ENCODE results near the gene CWF19L1.
"Not testable (repeated sequence)": the region's sequence is repeated elsewhere in the genome, so short reads cannot be mapped to it uniquely, and the experiment has no call there.

CWF19L1 gene

DNA sequence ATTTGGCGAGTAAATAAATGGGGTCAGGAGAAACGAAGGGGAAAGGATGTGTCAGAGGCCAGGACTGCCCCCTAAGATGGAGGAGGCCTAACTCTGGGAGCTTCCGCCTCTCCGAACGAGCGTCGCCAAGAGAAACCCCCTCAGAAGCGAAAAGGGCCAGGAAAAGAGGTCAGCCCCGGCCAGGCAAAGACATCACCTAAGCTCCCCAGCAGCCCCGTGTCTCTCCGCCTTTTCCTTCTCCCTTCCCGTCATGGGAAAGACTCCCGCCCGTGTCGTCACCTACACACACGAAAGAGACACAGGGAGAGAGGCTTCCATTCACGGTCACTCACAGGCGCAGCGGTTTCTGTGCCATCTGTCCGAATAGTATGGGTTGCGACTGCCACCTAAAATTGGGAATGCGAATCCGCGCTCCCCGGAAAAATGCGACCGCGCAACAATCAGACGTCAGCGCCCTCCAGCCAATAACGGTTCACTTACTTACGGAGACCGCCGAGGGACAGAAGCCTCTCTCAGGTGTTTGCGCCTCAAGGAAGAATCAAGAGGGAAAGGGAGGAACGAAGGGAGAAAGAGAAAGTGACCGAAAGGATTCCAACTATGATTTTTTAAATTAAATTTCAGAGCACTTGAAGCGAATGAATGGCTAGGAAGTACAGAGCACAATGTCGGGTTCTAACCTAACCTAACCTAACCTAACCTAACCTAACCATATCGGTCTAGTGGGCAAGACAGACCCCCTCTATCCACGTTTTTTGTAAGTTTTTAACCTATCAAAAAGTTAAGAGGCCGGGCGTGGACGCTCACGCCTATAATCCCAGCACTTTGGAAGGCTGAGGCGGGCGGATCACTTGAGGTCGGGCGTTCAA is at the start of gene CWF19L1:
TSS of gene CWF19L1 (minus strand) at position 400 of the 866 bp plus-strand sequence. CDS start at position 355, 45 bp downstream.
- peak; percentile 61 for DNase-seq (ENCODE audit: low read depth)

DNA sequence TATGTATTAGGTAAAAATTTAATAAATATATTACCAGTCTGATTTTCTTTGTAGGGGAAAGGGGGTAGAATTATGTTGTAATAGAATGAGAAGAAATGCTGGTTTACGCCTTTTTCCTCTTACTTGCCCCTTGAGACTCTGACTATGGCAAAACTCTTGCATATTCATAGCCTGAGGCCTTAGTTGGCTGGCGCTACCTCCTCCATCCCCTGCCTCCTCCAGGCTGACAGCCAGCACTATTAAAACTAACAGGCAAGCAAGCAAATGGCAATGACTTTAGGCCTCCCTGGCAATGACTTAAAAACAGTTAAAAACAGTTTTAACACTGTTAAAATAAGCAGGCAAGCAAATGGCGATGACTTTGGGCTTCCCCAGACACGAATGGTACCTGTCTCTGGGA is 48.2 kb upstream of the CWF19L1 start:
- no peak for DNase-seq (ENCODE audit: low read depth)

DNA sequence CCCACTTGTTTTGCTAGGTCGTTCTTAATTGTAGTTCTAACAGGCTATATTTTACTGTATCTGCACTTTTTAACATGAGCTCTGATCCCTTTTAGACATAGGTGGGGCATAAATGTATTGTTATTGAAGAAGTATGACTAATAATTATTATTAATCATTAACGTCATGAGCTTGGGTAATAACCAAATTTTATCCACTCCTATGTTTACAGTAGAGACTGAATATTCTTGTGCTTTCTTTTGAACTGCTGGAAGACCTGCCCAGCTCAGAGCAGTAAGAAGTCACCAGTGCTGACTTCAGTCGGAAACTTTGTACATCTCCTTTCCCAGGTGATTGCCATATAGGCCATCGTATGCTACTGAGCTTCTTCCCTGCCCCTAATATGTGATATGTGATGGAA is 43.9 kb upstream of the CWF19L1 start:
- DNase-seq (ENCODE audit: low read depth): no peak

DNA sequence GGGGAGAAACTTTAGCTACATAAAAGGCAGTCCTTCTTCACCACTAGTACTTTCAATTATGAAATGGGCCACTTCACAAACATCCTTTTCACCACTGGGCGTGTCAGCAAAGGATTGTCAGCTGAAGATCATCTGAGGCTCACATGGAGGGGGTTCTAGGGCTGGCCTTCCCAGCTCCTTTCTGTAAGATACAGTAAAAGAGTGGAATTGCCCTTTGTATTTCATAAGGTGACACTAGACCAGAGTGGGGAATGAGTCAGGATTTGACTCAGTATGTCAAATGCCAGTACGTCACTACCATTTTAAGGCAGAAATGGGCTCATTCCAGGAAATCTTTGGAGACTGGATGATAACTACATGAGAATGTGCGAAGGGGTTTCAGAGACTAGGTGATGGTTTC is 40.2 kb upstream of the CWF19L1 start:
- DNase-seq (ENCODE audit: low read depth): no peak

DNA sequence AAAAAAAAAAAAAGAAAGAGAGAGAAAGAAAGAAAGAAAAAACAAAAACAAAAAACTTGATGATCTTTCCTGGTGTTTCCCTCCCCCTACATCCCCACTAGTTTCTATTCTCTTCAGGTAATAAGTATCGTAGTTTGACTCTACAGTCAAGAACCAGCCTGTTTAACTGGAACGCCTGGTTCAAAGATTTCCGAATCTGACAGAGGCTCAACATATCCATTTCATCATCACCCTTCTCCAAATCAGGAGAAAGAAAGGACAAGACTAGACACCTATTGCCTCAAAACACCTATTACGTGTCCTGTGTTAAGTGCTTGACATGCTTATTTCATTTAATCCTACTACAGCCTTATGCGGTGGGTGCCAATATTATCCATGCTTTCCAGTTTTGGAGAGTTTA is 39.4 kb upstream of the CWF19L1 start:
- DNase-seq (ENCODE audit: low read depth): no peak

DNA sequence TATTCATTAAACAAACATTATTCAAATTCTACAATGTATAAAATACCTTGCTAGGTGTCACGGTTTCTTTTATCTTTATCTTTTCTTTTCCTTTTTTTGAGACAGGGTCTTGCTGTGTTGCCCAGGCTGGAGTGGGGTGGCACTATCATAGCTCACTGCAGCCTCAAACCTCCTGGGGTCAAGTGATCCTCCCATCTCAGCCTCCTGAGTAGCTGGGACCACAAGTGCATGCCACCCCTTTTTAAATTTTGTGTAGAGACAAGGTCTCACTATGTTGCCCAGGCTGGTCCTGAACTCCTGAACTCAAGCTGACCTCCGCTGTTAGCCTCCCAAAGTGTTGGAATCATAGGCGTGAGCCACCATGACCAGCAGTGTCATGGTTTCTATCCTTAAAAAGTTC is 37.0 kb upstream of the CWF19L1 start:
- DNase-seq (ENCODE audit: low read depth): no peak

DNA sequence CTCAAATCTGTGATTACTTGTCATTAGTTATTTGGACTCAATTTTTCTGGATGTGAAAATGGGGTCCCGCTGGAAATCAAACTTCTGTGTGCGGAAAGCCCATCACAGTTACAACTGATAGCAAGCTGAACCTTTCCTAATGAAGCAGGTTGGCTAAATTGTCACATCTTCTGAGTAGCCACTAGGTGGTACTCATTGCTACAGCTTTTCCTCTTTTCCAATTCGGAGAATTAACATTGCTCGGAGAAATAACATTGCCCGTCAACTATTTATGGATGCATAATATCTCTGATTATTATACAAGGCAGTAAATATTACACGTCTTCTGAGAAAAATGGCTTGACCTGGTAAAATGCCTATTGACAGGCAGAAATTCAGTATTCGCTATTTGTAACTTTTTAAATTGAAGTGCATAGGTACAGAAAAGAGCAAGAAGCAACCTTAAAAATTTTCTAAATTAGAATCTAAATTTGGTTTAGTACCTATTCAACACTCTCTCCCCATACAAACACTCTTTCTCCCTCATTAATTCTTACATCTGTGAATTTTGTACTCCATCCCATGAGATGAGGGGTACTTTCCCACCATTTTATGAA is 36.4 kb upstream of the CWF19L1 start:
- no peak for DNase-seq (ENCODE audit: low read depth)

DNA sequence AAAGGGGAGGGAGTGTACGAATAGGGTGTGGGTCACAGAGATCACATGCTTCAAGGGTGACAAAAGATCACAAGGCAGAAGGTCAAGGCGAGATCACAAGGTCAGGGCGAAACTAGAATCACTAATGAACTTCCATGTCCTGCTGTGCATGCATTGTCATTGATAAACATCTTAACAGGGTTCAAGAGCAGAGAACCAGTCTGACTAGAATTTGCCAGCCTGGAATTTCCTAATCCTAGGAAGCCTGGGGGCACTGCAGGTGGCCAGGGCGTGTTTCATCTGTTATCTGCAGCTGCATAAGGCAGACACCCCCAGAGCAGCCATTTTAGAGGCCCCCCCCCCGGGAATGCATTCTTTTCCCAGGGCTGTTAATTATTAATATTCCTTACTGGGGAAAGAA is 33.7 kb upstream of the CWF19L1 start:
- not testable (repeated sequence) for DNase-seq (ENCODE audit: low read depth)

DNA sequence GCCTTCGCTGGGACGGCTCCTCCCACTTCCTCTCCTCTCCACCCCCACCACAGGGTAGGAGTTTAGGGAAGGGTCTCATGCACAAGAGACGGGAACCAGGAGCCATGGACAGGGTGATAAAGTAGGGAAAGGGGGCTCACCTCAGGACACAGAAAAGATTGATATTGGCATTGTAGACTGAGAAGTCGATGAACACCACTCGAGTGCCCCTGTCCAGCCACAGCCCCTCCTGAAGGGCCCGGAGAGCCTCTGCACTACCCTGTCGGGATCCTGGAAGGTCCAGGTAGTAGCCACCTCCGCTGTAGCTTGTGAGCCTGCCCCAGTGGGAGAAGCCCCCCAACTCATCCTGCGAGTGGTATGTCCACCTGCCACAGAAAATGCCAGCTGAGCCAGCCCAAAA is 29.8 kb upstream of the CWF19L1 start:
- no peak for DNase-seq (ENCODE audit: low read depth)

DNA sequence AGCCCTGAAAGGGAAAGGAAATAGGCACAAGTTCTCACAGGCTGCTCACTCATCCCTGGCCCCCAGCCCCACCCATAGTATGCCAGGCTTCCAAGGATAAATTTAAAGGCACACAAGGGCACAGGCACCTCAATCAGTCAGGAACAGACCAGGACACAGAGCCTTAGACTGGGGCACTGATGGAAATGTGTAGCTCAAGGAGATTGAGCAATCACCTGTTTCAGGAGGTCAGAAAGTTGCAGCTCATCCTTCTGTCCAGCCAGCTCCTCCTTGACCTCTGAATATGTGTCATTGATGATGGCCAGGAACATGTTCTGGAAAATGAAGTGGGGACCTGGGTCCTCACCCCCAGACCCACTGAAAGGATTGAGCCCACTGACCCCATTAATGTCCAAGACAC is 25.6 kb upstream of the CWF19L1 start:
- no peak for DNase-seq (ENCODE audit: low read depth)

DNA sequence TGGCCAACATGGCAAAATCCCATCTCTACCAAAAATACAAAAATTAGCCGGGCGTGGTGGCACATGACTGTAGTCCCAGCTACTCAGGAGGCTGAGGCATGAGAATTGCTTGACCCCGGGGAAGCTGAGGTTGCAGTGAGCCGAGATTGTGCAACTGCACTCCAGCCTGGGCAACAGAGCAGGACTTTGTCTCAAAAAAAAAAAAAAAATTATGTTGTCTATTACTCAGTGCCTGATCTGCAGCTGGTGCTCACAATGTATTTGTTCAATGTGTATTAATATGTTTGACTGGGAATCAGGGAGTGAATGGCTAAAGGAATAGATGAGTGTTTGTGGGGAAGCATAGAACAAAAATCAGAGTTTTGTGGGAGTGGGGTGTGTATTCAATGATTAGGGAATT is 24.9 kb upstream of the CWF19L1 start:
- not testable (repeated sequence) for DNase-seq (ENCODE audit: low read depth)

DNA sequence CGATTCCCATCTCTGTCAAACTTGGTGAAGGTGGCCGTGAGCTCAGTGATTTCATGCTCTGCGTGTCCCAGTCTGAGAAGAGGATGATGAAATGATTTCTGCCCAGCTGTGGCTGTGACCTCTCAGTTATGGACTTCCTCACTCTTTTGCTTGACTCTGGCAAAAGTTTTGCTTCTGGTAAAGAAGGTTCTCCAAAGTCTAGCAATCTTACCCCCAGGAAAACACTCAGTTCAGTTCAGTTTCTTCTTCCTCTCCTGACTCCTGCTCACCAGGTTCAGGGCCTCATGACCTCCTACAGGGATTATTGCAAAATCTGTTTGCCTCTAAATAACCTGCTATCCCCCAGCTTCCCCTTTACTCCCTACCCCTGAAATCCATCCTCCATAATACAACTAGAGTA is 23.9 kb upstream of the CWF19L1 start:
- no peak for DNase-seq (ENCODE audit: low read depth)

DNA sequence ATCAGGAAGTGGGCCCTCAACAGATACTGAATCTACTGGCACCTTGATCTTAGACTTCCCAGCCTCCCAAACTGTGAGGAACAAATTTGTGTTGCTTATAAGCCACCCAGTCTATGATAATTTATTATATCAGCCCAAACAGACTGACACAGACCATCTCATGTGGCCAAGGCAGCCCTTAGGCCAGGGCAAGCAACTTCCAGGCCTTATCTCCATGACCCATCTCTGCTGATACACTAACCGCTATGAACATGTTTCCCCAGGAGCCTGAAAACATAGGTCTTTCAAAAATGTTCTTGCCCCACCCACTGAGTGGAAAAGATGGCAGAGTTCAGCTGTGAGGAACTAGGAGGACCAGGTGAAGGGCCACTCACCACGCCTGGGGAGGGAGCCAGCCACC is 22.2 kb upstream of the CWF19L1 start:
- peak; percentile 45 for DNase-seq (ENCODE audit: low read depth)

DNA sequence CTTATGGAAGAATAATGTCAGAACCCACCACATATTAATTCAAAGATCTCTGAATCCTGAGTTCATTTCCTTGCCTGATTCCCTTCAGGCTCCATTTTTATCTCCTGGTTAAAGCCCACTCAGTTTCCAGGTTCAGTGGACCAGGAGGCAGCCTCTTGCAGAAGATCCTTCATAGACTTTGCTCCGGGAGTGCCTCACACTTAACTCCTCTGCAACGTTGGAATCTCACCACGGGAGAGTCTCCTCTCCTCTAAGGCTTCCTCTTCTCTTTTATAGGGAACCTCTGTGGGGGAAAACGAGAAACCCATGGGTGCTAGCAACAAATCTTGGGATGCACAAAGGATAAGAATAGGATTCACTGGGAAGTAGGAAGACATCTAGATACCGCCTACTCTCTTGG is 20.8 kb upstream of the CWF19L1 start:
- no peak for DNase-seq (ENCODE audit: low read depth)

DNA sequence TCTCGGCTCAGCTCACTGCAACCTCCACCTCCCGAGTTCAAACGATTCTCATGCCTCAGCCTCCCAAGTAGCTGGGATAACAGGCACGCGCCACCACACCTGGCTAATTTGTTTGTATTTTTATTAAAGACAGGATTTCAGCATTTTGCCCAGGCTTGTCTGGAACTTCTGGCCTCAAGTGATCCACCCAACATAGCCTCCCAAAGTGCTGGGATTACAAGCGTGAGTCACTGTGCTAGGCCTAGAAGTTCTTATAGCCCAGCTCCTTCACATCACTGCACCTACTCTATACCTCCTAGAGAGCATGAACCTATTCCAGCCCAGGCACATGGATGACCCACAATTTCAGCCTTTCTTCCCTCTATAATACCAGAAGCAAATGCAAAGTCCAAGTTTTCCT is 20.3 kb upstream of the CWF19L1 start:
- no peak for DNase-seq (ENCODE audit: low read depth)

DNA sequence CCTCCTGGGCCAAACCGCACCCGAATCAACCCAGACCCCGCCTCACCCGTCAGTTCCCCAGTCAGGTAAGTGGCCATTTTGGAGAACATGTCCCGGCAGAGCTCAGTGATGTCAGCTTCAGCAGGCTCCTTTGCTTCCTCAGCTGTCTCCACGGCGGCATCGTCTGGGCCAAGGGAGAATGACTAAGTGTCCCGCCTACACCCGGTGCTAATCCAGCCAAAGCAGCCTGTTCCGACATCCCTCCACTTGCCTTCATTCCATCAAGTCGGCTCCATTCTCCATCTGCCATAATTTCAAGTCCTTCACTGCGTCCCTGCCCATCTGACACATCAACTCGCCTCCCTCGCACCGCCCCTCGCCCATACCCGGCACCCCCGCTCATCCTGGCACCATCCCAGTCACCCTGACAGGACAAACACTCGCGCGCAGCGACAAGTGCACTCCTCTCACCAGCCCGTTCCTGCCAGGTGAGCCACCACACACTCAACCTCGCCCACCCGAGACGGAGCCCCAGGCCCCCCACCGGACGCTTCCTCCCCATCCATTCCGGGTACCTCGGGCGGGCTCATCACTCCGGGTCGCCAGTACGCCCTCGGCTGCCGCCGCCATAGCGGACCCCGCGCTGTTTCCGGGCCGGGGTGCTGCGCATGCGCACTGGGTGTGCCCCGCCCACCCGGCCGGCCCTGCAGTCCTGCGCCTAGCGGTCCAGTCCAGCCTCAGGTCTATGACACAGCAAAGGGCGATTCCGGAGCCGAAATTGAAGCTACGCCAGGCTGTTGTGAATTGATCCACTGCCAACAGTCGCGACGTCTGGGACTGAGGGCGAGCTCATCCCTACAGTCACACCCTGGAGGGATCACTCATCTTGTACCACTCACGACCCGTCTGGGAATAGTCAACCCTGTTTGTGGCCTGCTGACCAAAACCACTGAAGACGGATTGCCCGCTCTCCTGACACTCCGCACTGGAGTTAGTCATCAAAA is 18.9 kb upstream of the CWF19L1 start, which contains the start of gene BLOC1S2:
TSS of gene BLOC1S2 (minus strand) at position 630 of the 983 bp plus-strand sequence. CDS start at position 609, 21 bp downstream.
- peak; percentile 79 for DNase-seq (ENCODE audit: low read depth)

DNA sequence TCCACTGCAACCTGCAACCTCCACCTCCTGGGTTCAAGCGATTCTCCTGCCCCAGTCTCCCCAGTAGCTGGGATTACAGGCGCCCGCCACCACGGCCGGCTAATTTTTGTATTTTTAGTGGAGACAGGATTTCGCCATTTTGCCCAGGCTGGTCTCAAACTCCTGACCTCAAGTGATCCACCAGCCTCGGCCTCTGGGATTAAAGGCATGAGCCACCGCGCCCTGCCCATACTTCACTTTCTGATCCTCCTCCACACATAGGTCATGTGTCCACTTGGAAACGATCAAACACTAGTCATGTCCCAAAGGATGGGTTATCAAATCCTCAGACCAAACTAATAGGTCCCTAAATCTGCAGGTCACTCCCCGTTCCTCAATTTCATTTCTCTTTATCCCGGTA is 17.9 kb upstream of the CWF19L1 start:
- not testable (repeated sequence) for DNase-seq (ENCODE audit: low read depth)

DNA sequence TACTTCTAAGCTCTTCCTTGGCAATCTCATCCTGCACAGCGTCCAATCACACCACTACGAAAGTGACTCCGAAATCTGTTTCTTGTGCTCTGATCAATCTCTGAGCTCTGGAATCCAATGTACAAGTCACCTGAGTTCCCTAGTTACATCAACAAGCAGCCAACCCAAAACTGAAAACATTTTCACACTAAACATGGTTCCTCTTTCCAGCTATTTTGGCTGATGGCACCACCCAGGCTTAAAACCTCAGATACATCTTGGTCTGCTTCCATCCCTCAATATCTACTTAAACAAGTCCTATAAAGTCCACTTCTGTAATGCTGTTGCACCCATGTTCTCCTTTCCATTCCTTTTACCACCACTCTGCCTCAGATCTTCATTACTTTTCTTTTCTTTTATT is 15.5 kb upstream of the CWF19L1 start:
- no peak for DNase-seq (ENCODE audit: low read depth)

DNA sequence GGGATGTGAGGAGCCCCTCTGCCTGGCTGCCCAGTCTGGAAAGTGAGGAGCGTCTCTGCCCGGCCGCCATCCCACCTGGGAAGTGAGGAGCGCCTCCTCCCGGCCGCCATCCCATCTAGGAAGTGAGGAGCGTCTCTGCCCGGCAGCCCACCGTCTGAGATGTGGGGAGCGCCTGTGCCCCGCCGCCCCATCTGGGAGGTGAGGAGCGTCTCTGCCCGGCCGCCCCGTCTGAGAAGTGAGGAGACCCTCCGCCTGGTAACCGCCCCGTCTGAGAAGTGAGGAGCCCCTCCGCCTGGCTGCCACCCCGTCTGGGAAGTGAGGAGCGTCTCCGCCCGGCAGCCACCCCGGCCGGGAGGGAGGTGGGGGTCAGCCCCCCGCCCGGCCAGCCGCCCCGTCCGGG is 9.5 kb upstream of the CWF19L1 start:
- not testable (repeated sequence) for DNase-seq (ENCODE audit: low read depth)

DNA sequence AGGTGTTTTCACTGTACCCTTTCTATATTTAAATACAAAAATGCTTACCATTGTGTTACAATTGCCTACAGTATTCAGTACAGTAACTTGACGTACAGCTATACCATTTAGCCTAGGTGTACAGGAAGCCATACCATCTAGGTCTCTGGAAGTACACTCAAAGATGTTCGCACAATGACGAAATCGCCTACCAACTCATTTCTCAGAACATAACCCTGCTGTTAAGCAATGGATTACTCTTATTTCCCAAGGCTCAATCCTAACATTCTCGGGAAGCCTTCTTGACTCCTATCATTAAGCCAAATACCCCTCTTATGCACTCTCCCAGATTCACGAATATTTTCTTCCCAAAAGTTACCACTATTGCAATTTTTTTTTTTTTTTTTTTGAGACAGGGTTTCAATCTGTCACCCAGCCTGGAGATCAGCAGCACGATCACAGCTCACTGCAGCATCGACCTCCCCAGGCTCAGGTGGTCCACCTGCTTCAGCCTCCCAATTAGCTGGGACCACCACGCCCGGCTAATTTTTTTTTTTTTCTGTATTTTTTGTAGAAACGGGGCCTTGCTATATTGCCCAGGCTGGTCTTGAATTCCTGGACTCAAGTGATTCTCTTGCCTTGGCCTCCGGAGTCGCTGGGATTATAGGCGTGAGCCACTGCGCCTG is 1.5 kb downstream of the CWF19L1 start:
- DNase-seq (ENCODE audit: low read depth): no peak

DNA sequence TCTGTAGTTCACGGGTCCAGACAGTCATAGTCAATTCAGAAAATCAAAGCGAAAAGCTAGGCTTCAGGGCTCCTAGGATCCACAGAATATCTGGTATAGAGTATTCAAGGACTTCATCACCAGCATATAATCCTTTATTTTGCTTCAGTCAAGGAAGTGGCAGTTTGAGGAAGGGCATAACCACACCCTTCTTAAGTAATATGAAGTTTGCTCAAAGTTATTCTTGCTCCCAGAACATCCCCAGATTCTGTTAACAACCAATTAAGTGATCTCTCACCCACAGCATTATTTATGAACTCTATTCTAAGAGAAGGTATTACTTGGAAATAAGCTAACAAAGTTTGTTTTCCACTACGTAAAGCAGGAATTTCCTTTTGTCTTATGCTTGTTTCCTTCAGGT is 13.2 kb downstream of the CWF19L1 start:
- no peak for DNase-seq (ENCODE audit: low read depth)

DNA sequence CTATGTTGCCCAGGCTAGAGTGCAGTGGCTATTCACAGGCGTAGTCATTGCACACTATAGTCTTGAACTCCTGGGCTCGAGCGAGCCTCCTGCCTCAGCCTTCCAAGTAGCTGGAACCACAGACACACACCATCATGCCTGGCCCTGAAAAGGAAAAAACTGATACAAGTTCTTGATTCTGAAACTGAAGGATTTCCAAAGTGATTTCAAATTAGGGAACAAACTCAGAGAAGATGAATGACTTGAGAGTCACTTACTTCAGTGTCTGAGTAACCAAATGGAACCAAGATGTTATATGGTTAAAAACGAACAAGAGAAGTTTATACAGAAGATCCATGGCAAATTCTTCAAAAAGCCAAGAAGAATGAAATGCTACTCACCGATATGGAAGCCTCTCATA is 14.4 kb downstream of the CWF19L1 start:
- DNase-seq (ENCODE audit: low read depth): no peak

Data from CMK (cell line).